ENCODE data around the gene RAB11FIP2.

GRCh38 chr10:117956972-117957371 is 89.8 kb downstream of the RAB11FIP2 start:
- TF ChIP-seq CTCF (IDR thresholded peaks at IDR 0.05; ENCODE audit: low read depth, low read length, missing input control) (no peak), REST (IDR thresholded peaks at IDR 0.05) (no peak), YY1 (IDR thresholded peaks at IDR 0.05) (no peak), TAF1 (conservative IDR thresholded peaks at IDR 0.05) (no peak), EGR1 (IDR thresholded peaks at IDR 0.05; ENCODE audit: low read depth in 2 of 2) (no peak), FOXA2 (IDR thresholded peaks at IDR 0.05) (no peak), SP1 (IDR thresholded peaks at IDR 0.05) (no peak), JUND (IDR thresholded peaks at IDR 0.05) (no peak), RAD21 (IDR thresholded peaks at IDR 0.05) (no peak)
